HG02642 (cell line): ENCODE results near the gene UROD.
A peak's percentile ranks its signal among the peaks of the same experiment; 100 is the strongest.

Experiments used
- ATAC-seq: cut with Tn5 transposase; IDR thresholded peaks from one replicate; pipeline ENCODE4 v1.9.1; 2021; ENCODE audit warnings: mild to moderate bottlenecking; ENCODE audit not compliant: unreplicated experiment, poor library complexity

The UROD gene

DNA sequence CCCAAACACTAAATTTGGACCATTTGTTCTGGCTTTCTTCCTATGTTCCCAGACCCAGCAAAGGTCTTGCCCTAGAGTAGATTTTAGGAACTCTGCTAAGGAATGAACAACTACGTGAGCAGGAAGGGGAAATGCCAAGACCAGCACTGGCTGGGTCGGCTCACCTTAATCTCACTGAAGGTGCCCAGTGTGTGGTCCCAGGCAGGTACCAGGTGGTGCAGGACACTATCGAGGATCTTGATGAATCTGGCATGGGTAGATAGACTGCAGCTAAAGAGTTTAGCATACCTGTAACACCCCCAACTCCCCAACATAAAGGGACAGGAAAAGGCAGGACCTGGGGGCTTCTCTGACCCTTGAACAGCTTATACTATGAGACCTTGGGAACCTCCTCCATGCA, 4.0 kb upstream of the UROD start:
- no peak for ATAC-seq

DNA sequence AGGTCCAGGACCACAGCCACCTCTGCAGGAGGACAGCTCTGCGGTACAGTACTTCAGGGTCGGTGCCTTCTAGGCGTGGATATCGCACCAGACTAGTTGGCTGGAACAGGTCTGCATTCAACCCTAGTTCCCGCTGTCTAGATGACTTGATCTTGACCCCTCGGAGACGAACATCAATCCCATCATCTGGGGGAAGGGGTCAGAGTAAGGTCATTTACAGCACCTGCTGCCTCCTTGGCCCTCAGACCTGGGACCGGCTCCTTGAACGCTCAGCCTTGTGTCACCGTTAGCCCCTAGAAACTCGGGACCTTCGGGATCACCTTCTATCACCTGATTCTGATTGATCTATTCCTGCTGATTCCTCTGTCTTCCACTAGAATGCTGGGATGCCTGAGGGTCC, 3.5 kb upstream of the UROD start:
- ATAC-seq: no peak

DNA sequence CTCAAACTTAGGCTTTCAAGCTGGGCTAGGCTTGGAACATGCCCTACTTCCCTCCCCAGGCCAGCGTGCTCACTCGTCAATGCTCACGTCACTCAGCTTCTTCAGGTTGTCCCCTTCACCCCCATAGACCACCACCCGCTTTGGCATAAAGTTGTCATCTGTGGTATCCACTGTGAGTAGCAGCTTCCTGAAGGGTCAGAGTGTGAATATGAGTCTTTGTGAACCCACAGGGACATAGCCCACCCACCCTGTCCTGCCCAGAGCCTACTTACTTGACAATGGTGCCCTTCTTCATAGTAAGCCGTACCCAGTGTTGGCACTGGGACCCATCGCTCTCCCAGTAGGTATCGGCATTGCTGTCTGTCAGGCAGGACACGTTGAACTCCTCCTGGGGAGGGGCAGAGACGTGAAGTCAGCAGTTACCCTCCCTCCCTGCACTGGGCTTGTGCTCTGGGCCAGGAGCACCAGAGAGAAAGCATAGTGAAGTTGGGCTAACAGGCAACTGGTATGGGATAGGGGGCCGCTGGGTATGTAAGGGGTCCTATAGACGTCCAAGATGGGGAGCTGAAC, 2.7 kb upstream of the UROD start:
- ATAC-seq: no peak

DNA sequence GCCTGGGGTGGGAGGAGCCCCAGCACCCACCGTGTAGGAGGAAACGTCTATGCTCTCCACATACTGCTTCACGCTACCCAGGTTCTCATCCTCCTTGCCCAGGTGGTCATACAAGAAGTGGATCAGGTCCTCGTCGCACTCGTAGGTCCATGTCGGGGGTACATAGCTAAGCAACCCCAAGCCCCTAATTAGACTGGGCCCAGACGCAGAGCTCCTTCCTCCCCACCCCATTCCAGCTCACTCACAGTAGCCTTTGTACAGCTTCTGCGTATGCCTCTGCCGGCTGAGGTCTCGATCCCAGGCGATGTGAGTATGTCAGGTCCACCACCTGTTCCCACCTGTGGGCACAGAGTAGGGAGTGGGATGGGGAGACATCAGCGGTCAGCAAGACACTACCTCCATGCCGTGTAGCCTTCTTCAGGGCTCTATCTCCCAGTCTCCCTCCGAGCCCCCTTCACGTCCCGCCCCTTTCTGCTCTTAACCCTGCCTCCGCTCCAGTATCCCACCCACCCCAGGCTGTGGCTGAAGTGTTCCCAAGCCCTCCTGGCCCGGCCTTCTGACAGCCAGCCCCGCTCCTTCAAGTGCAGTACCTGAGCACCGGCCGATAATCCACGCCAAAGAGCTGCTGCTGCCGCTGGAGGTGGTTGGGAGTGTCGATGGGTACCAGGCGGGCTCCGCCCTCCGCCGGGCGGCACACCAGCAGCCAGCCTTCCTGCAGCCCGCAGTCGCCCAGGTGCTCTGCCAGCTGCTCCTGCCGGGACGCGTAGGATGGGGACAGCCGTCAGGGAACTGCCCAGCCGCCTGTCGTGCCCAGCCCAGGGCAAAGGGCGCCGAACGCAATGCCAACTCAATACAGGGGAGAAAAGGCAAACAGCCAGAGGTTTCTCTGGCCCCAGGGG, 1.8 kb upstream of the UROD start:
- no peak for ATAC-seq

DNA sequence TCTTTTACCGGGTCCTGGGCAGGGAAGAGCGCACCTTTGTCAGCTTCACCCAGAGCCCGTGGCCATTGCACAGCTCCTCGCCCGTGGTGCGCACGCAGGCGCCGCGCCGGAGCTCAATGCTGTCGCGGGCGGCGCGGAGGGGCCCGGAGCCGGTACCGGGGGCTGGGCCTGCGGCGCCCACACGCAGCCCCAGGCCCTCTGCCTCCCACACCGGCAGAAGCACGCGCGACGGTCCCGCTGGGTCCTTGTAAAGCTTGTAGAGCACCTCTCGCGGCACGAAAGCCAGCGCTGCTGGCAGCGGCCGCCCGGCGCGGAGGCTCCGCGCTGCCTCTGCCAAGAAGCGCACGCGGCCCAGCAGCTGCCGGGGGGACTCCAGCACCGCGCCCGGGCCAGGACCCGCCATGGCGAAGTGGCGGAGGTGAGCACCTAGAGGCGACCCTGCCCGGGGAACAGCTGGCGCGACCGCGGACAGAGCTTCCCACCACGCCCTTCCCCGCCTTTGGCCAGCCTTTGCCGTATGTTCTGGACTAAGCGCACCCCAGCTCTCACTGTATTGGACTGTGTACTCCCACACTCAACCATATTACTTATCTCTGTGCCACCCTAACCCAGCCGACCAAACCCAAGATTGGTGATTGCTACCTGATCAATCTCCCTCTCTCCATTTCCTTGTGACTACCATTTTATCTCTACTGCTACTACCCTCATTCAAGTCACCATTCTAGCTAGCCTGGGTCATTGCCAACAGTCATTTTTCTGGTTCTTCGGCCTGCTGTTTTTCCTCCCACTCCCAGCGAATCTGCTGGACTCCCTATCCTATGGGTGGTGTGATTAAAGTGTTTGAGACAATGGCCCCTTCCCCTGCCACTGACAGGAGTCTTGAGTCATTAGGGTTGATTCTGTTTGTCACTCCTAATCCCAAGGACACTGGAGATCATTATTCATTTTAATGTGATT, 921 bp upstream of the UROD start, which contains the start of gene HECTD3:
Gene HECTD3, minus strand, starts transcription at position 470 of the 957 bp plus-strand sequence. Its CDS starts 67 bp downstream, at position 403.
- ATAC-seq: peak; percentile 69

DNA sequence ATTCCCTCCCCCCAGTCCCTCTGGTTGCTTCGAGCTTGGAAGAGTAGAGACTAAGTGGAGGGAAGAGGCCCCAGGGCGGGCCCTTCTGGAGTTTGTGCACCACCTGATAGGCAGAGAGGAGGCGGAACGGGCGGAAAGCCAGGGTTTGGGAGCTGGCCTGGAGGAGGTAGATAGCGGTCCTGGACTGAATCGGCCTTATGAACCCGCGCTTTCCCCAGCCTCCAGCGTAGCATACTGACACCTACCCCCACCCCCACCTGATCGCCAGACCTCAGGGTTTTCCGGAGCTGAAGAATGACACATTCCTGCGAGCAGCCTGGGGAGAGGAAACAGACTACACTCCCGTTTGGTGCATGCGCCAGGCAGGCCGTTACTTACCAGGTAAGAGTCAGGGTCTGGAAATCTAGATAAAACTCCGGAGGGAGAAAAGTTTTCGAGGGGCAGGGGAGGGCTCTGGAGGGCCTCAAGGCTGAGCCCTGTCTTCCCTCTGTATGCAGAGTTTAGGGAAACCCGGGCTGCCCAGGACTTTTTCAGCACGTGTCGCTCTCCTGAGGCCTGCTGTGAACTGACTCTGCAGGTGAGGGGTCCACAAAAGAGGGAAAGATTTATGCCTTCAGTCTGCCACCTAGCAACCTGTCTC, 705 bp downstream of the UROD start:
- no peak for ATAC-seq

DNA sequence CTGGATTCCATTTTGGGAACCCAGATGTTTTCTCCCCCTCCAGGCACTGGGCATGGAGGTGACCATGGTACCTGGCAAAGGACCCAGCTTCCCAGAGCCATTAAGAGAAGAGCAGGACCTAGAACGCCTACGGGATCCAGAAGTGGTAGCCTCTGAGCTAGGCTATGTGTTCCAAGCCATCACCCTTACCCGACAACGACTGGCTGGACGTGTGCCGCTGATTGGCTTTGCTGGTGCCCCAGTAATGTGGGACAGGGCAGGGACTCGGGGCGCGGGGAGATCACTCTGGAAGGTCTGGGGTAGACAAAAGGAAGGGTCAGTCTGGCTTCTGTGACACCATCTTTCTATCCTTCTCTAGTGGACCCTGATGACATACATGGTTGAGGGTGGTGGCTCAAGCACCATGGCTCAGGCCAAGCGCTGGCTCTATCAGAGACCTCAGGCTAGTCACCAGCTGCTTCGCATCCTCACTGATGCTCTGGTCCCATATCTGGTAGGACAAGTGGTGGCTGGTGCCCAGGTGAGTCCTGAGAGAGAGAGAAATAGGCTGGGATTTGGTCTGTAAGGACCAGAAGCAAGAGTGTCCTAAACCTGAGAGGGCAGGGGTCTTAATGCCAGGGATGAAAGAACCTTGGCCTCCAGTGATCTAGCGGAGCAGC, 1.6 kb downstream of the UROD start:
- no peak for ATAC-seq

DNA sequence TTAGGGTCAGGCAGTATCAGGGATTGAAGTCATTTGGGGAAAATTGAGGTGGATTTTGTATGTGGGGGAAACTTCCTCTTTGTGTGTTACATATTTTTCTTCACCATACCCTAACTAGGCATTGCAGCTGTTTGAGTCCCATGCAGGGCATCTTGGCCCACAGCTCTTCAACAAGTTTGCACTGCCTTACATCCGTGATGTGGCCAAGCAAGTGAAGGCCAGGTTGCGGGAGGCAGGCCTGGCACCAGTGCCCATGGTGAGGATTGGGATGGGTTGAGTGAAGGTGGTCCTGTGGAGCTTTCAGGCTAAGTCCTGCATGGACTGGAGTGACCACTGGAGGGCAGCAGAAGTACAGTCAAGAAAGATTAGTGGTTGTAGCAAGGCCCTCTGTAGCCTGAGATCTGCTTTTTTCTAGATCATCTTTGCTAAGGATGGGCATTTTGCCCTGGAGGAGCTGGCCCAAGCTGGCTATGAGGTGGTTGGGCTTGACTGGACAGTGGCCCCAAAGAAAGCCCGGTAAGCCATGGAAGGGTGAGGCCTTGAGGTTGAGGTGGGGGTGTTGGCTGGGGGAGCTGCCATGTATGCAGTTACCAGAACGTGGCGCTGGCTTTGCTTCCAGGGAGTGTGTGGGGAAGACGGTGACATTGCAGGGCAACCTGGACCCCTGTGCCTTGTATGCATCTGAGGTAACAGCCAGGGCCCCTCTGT, 2.4 kb downstream of the UROD start:
- no peak for ATAC-seq

DNA sequence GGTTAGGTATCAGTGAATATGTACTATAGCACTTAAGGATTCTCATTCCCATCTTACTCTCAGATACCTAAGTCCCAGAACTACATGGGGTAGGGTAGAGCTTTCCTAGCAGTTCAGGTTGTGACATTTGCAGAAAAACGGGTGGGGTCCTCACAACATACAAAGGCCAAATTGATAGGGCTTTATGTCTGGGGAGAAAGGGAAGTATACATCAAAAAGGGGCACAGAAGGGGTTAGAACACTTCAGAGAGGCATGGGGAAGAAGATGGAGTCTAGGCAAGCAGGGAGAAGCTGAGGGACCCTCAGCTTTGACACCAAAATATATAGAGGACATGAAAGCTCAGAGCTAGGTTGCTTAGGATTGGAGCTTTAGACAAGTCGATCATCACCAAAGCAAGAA, 3.6 kb downstream of the UROD start:
- no peak for ATAC-seq

DNA sequence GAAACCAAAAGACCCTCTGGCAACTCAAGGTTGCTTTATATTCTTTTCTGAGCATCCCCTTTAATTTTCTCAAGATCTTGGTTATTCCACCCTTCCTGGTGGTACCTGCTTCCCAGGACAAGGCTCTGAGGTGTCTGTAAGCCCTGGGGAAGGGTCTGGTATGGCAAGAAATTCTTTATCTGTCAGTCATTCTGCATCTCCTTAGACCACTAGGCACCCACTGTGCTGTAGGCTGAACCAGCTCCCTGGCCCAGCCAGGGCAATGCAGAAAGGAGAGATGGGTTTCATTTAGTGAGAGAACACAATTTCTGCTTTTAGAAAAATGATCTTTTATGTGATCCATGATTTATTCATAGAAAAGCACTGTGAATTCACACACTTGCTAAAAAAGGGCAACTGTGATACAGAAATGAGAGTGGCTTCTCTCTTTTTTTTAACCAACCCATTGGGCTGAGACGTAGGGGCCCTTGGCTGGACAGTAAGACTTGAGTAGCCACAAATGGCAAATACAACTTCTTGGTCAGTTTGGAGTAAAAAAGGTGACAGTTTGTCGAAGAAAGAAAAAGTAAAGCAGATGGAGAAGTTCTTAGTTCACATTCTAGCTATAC, 4.1 kb downstream of the UROD start:
- no peak for ATAC-seq

DNA sequence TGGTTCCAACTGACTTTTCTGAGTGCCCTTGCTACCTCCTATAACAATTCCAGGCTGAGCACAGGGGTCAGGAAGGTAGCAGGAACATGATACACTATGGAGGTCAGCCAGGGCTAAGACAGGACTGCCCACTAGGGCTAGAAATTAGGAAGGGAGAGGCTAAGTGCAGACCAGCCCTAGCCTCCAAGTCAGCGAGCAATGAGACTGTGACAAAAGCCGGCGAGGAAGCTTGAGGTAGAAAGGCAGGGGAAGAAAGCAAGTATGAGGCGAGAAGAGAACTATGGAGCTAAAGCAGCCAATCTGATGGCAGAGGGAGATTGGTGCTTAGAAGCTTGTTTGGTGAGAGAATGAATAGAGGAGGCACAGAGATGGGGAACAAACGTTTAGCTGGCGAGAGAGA, 4.7 kb downstream of the UROD start:
- no peak for ATAC-seq

DNA sequence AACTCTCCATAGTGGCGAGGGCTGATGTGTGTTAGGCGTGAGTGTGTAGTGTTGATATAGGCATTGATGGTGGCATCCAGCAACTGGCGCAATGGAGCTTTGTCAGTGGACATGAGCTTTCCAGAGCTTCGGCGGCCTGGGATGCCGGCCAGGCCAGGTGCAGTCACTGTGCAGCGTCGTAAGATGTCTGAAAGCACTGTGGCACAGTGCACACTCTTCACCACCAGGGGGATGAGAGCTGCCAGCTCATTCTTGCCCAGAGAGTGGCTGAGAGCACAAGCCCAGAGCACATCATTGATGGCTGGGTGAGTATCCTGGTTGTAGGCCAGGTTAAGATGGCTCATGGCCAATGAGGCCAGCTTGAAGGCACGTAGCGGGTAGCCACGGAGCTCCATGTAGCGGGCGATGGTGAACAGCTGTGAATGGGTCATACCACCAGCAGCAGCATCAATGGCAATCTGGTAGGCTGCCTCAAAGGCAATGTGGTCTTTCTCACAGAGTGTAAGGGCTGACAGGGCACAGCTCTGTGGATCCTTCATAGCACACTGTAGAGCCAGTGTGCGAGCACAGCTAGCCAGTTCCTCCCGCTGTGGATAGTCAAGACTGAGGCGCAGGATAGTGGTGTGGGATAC, 6.7 kb downstream of the UROD start:
- ATAC-seq: peak; percentile 62

DNA sequence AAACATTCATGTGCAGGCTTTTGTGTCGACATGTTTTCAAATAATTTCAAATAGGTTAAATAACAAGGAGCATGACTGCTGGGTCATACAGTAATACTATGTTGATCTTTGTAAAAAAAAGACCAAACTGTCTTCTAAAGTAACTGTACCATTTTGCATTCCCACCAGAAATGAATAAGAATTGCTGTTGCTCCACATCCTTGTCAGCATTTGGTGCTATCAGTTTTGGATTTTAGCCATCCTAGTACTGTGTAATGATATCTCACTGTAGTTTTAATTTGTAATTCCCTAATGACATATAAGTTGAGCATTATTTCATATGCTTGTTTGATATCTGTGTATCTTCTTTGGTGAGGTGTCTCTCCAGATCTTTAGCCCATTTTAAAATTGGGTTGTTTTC, 11.6 kb downstream of the UROD start:
- ATAC-seq: no peak

DNA sequence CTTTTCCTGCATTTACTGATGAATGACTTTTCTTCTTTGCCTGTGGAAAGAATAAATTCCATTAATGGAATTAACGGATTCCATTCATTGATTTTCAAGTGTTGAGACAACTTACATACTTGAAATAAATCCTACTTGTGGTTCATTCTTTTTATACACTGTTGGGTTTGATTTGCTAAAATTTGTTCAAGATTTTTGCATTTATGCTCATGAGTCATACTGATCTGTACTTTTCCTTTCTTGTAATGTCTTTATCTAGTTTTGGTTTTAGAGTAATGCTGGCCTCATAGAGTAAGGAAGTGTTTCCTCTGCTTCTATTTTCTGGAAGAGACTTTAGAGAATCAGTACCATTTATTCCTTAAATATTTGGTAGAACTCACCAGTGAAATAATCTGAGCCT, 14.4 kb downstream of the UROD start:
- no peak for ATAC-seq

DNA sequence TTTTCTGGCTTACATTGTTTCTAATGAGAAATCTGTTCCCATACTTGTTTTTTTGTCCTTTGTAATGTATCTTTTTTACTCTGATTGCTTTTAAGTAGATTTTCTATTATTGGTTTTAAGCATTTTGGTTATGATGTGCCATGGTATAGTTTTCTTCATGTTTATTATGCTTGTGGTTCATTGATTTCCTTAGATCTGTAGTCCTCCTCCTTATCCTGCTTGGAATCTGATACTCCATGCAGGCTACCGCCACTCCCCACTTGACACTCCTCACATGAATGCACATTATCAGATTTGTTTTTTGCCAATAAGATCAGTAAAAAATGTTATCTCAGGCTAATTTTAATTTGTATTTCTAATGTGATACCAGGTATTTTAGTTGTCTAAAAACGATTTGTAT, 20.8 kb downstream of the UROD start:
- ATAC-seq: no peak

DNA sequence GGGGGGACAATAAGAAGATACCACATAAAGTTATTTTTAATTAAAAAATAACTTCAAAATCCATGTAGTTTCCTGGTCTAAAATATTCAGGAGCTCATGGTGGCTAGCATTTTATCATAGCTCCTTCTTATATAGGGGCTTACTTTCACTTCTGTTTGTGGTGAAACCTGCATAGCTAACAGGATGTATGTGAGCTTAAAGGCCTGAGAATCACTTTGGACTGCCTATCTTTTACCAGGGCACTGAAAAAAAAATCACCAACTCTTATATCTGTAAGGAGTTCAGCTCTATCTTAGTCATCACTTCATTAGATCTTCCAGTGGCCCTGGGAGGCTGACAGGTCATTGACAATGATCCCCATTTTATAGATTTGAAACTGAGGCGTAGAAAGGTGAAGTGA, 21.3 kb downstream of the UROD start:
- ATAC-seq: no peak

DNA sequence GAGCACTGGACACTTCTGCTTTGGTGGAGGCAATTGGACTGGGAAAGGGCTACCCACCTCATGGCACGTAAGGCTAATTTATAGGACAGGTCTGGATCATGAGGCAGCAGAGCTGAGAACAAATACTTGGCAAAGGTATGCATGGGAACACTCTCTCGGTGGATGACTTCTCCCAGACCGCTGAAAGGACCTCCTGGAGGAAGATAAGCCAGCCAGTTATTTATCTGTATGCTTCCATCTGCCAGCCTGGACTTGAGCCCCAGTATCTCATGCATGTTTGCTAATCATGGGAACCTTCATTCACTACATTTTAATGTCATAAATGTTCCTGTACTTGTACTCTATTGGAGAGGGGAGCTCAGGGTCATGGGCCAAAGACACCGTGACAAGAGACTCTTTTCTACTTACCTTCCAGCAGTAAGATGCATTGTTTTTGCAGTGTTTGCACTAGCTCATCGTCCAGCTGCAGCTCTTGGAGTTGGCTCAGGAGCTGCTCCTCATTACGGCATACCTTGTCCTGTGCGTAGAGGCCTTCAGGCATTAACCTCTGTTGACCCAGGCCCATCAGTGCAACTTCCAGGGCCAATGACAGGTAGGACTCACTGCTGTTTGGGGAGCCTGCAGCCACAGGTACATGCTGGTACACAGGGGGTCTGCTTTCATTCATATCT, 23.7 kb downstream of the UROD start:
- ATAC-seq: no peak

DNA sequence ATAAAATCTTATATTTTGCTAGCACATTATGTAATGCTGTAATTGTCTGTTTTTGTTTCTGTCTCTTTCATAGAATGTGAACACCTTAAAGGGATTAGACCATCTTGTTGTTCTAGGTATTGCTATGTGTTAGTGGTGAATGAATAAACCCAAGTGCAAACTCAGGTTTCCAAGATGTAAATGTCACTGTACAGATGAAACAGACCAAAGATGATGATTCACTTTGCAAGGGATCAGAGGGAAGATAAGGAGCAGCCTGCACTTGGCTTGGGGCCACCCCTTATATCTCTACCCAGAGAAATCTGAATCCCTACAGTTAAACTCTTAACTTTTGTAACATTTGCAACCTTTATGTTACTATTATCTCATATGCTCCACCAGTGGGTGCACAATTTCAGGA, 25.4 kb downstream of the UROD start:
- no peak for ATAC-seq
